BJ (cell line): ENCODE results near the gene POLR1B. TPM values are rescaled to one million over a fixed set of nuclear protein-coding genes. Genes with fewer than 3 reads are reported as not detected.

Experiments
- CTCF ChIA-PET: fragments of 350-600 bp; formaldehyde crosslinking; extraction: SDS; loops from one replicate; lab custom pipeline; 2021; ENCODE audit warnings: antibody characterized with exemption, inconsistent platforms; lab: Yijun Ruan, JAX
- POLR2A ChIA-PET: fragments of 300-600 bp; sonication (Branson Sonifier 250); formaldehyde crosslinking; extraction: SDS; loops from one replicate; lab custom pipeline; 2021; ENCODE audit warnings: antibody characterized with exemption; lab: Charles Lee
- DNase-seq: peaks from one replicate; pipeline ENCODE4 v3.0.0-alpha.2; 2011; ENCODE audit warnings: low read depth
- H3K27me3 ChIP-seq: 2 replicates; pipeline ENCODE4 v1.6.0; 2011; ENCODE audit warnings: low read length; ENCODE audit not compliant: control insufficient read depth, insufficient read depth
- H3K36me3 ChIP-seq: 2 replicates; pipeline ENCODE4 v1.5.1; 2011; ENCODE audit warnings: low read length; ENCODE audit not compliant: control insufficient read depth, insufficient read depth
- H3K4me3 ChIP-seq: 2 replicates; pipeline ENCODE4 v1.5.1; 2011; ENCODE audit warnings: low read depth, mild to moderate bottlenecking, control low read depth, low read length
- CTCF ChIP-seq: IDR thresholded peaks from 2 replicates; pipeline ENCODE4 v1.5.1; 2011; ENCODE audit warnings: low read depth, mild to moderate bottlenecking, control low read depth, inconsistent platforms, low read length, moderate library complexity; ENCODE audit not compliant: insufficient read depth
- polyA plus RNA-seq: library from polyadenylated mRNA; depleted of rRNA; stranded (reverse); fragments of >200 nt; gene quantifications from 2 replicates; pipeline ENCODE4 v1.2.3, GENCODE V29; 2011

The POLR1B gene
- polyA plus RNA-seq, 1 experiment = 11.8 TPM

- peak; percentile 79 for DNase-seq
- Histone ChIP-seq H3K36me3 (no peaks in the 10 kb centered on the region), H3K27me3 (no peaks in the 10 kb centered on the region), H3K4me3 (peak within 1 kb of the TSS; percentile 69)
- ChIA-PET POLR2A (no interaction called here), CTCF (interaction anchor here (0.6 to 3.3 kb wide), 12 partner anchors 9 to 697 kb away, joined by 3 to 19 read pairs (median 3); no protein-coding TSS in a partner anchor)
- TF ChIP-seq CTCF = peak; percentile 16; the same call in 1 of the 2 replicates
These were observed 42.0 kb downstream of the POLR1B start, which contains the start of gene CHCHD5 for GRCh38 chr2:112584134-112584890. Gene CHCHD5, plus strand, starts transcription at chr2:112584609. Its CDS starts 39 bp downstream, at chr2:112584648.

- ChIA-PET POLR2A (no interaction called here), CTCF (interaction anchor here (0.6 to 3.3 kb wide), 5 partner anchors 15 to 142 kb away, joined by 3 to 19 read pairs (median 7); no protein-coding TSS in a partner anchor)
- Histone ChIP-seq H3K4me3 (peak overlapping the region; percentile 69), H3K27me3 (no peaks in the 10 kb centered on the region), H3K36me3 (no peaks in the 10 kb centered on the region)
- TF ChIP-seq CTCF = no peak
- DNase-seq = no peak
These were observed 42.6 kb downstream of the POLR1B start for GRCh38 chr2:112584891-112585250.

DNA sequence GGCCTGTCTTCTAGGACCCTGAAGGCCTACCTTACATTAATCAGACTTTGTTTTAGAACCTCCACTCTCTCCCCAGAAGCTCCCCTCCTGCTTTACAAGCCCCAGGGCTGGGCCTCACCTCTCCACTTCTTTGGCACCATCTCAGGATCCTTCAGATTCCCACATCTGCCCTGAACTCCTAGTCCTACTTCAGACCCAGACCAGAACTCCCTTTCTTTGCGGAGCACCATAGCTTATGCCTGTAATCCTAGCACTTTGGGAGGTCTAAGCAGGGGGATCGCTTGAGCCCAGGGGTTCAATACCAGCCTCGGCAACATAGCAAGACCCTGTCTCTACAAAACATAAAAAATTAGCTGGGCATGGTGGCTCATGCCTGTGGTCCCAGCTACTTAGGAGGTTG lies 43.1 kb downstream of the POLR1B start:
- CTCF ChIA-PET = interaction anchor here (3.1 to 3.3 kb wide), 2 partner anchors 15 to 142 kb away, joined by 16 to 19 read pairs; no protein-coding TSS in a partner anchor
- no peak for TF ChIP-seq CTCF
- no peak for DNase-seq
- Histone ChIP-seq H3K36me3 (no peaks in the 10 kb centered on the region), H3K27me3 (no peaks in the 10 kb centered on the region), H3K4me3 (no peak overlapping the region; the same call in 1 of the 2 replicates)
- POLR2A ChIA-PET = no interaction called here

DNA sequence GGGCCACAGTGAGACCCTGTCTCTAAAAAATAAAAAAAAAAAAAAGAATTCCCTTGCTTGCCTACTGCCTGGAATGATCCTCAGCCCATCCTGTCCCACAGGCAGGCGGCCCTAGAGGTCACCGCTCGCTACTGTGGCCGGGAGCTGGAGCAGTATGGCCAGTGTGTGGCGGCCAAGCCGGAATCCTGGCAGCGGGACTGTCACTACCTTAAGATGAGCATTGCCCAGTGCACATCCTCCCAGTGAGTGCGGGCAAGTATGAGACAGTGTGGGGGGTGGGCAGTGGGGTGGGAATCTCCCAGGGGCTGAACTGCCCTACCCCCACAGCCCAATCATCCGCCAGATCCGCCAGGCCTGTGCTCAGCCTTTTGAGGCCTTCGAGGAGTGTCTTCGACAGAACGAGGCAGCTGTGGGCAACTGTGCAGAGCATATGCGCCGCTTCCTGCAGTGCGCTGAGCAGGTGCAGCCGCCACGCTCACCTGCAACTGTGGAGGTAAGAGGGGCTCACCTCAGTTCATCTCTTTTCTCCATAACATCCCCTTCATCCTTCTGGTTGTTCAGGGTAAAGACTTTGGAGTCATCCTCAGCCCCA lies 43.7 kb downstream of the POLR1B start:
- no peaks in the 10 kb centered on the region for H3K36me3 ChIP-seq
- H3K4me3 ChIP-seq = no peak overlapping the region
- CTCF ChIA-PET = interaction anchor here (3.1 to 3.3 kb wide), 2 partner anchors 14 to 141 kb away, joined by 16 to 19 read pairs; no protein-coding TSS in a partner anchor
- POLR2A ChIA-PET = no interaction called here
- no peaks in the 10 kb centered on the region for H3K27me3 ChIP-seq
- TF ChIP-seq CTCF = no peak
- no peak for DNase-seq

- Histone ChIP-seq H3K27me3 (no peaks in the 10 kb centered on the region), H3K4me3 (no peak overlapping the region), H3K36me3 (no peaks in the 10 kb centered on the region)
- DNase-seq = no peak
- ChIA-PET CTCF (interaction anchor here (1.1 kb wide), 1 partner anchor 11 kb away, joined by 5 read pairs; no protein-coding TSS in a partner anchor), POLR2A (no interaction called here)
- TF ChIP-seq CTCF = no peak
These were observed 46.4 kb downstream of the POLR1B start for GRCh38 chr2:112588611-112589045.
